Measurements from ENCODE around the gene KCNJ1. TPM values are rescaled to one million over a fixed set of nuclear protein-coding genes. Genes with fewer than 3 reads are reported as not detected.

KCNJ1 gene
- total RNA-seq, 1 donor from 2014 or later: 0.27 TPM

DNA sequence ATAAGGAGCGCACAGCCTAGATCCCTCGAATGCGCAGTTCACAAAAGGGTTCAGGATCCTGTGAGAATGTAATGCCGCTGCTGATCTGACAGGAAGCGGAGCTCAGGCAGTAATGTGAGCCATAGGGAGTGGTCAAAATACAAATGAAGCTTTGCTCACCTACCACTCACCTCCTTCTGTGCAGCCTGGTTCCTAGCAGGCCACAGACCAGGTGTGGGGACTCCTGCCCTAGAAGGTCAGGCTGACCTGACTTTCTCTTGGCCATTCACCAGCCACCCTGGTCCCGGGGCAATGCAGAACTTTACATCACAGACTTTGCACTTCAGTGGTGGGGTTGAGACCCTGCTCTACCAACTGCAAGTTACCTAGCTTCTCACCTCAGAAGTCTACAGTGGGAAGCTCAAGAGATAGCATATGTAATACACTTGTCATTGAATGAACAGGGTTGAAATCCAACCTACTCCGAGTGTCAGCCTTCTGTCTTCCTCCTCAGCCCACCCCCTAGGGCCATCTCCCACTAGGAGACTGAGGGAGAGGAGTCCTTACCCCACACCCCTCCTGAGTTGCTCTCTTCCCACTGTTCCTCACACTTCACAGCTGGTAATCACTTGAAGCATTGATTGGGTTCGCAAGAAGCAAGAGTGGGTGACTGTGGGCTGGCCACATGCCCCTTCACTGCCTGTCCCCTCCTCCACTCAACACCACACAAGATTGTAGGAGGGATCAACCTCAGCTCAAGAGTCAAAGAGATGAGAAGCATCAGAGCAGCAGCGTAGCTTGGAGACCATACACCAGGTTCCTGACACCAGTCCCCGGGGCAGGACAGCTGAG lies 2.0 kb upstream of the KCNJ1 start:
- TF ChIP-seq CTCF (conservative IDR thresholded peaks at IDR 0.05): no peak
- no peak overlapping the region for H3K4me3 Mint-ChIP-seq
- peaks cover 26% of the 10 kb centered on the region for H3K27me3 Mint-ChIP-seq
- peaks cover 12% of the 10 kb centered on the region for H3K4me1 Mint-ChIP-seq (ENCODE audit: unreplicated experiment)
- no peaks in the 10 kb centered on the region for H3K36me3 Mint-ChIP-seq
- H3K9me3 Mint-ChIP-seq: no peaks in the 10 kb centered on the region
- no peak overlapping the region for H3K27ac Mint-ChIP-seq
- no peak for DNase-seq (ENCODE audit: extremely low spot score, unreplicated experiment)

GRCh38 chr11:128865490-128865889 lies 1.6 kb downstream of the KCNJ1 start:
- no peak overlapping the region for H3K4me3 Mint-ChIP-seq
- no peaks in the 10 kb centered on the region for H3K9me3 Mint-ChIP-seq
- no peaks in the 10 kb centered on the region for H3K36me3 Mint-ChIP-seq
- H3K27ac Mint-ChIP-seq: no peak overlapping the region
- peaks cover 3% of the 10 kb centered on the region for H3K27me3 Mint-ChIP-seq
- no peak for DNase-seq (ENCODE audit: extremely low spot score, unreplicated experiment)
- no peak for TF ChIP-seq CTCF (conservative IDR thresholded peaks at IDR 0.05)
- H3K4me1 Mint-ChIP-seq (ENCODE audit: unreplicated experiment): no peaks in the 10 kb centered on the region

DNA sequence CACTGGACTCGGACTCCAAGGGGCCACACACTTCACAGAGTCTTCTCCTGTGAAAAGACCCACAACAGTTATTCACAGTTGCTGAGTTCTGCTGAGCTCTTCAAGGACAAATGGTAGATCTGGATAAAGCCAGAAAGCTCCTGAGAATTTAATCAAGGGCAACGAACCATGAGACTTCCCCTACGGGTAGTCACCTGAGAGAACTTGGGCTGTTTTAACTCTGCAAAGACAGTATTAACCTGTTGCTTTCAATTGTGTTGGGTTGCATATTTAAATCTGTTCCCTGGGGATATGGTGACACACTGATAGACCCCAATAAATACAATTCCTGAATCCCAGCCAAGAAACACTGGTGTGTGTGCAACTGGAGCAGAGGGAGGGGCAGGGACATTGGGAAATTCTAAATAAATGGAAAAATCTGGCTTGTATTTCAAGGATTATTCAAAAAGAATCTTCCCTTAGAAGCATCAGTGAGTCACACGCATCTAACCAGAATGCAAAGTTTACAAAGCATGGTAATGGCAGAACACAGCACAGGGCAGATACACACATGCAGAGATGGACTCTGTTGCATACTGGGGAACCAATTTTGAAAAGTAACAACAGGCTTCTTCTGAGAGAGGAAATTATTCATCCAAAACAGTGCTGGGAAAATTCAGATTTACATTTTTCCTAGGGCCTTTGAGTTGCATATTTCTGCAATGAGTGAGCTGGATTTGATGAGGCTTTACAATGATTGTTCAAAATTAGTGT lies 4.0 kb downstream of the KCNJ1 start:
- DNase-seq (ENCODE audit: extremely low spot score, unreplicated experiment): no peak
- no peak overlapping the region for H3K27ac Mint-ChIP-seq
- TF ChIP-seq CTCF (conservative IDR thresholded peaks at IDR 0.05): no peak
- no peak overlapping the region for H3K4me3 Mint-ChIP-seq
- no peaks in the 10 kb centered on the region for H3K9me3 Mint-ChIP-seq
- H3K36me3 Mint-ChIP-seq: no peaks in the 10 kb centered on the region
- peaks cover 5% of the 10 kb centered on the region for H3K4me1 Mint-ChIP-seq (ENCODE audit: unreplicated experiment)
- peaks cover 12% of the 10 kb centered on the region for H3K27me3 Mint-ChIP-seq

- TF ChIP-seq CTCF (conservative IDR thresholded peaks at IDR 0.05): no peak
- Mint-ChIP-seq H3K4me3 (no peak overlapping the region), H3K36me3 (no peaks in the 10 kb centered on the region), H3K27me3 (peaks cover 12% of the 10 kb centered on the region), H3K27ac (no peak overlapping the region), H3K9me3 (no peaks in the 10 kb centered on the region), H3K4me1 (ENCODE audit: unreplicated experiment) (peaks cover 5% of the 10 kb centered on the region)
- DNase-seq (ENCODE audit: extremely low spot score, unreplicated experiment): no peak
These were observed 4.7 kb downstream of the KCNJ1 start for GRCh38 chr11:128862406-128862805.

- H3K36me3 Mint-ChIP-seq: no peaks in the 10 kb centered on the region
- no peak for TF ChIP-seq CTCF (conservative IDR thresholded peaks at IDR 0.05)
- peaks cover 15% of the 10 kb centered on the region for H3K27me3 Mint-ChIP-seq
- DNase-seq (ENCODE audit: extremely low spot score, unreplicated experiment): no peak
- H3K27ac Mint-ChIP-seq: no peak overlapping the region
- peaks cover 5% of the 10 kb centered on the region for H3K4me1 Mint-ChIP-seq (ENCODE audit: unreplicated experiment)
- no peaks in the 10 kb centered on the region for H3K9me3 Mint-ChIP-seq
- no peak overlapping the region for H3K4me3 Mint-ChIP-seq
These were observed 6.3 kb downstream of the KCNJ1 start for GRCh38 chr11:128860571-128861361.

All from type B pancreatic cell (in vitro differentiated cells).